GM20431 (cell line): ENCODE measurements around the gene CROCC2.

ENCODE experiments used
- in situ Hi-C: fragments of 300-500 bp; cut with MseI, MboI; formaldehyde crosslinking; loops from one replicate; pipeline ENCODE4 v1.15.0; 2020; ENCODE audit warnings: low sequenced_read_pairs; ENCODE audit not compliant: unreplicated experiment

Gene CROCC2

GRCh38 chr2:240906141-240906910 is at the start of gene CROCC2:
Gene CROCC2, plus strand, starts transcription at chr2:240906336. Its CDS starts 178 bp downstream, at chr2:240906514.
- in situ Hi-C loops, result no loop called here

- in situ Hi-C loops, result no loop called here
Measured at GRCh38 chr2:240857039-240858008, 48.8 kb upstream of the CROCC2 start.

- in situ Hi-C loops, result no loop called here
Measured at GRCh38 chr2:240858321-240858720, 47.8 kb upstream of the CROCC2 start.

- in situ Hi-C loops, result no loop called here
Measured at GRCh38 chr2:240858871-240859270, 47.3 kb upstream of the CROCC2 start.

GRCh38 chr2:240861547-240861946 is 44.6 kb upstream of the CROCC2 start:
- in situ Hi-C loops, result no loop called here

GRCh38 chr2:240864475-240864874 is 41.7 kb upstream of the CROCC2 start:
- in situ Hi-C loops, result no loop called here

GRCh38 chr2:240865391-240865790 is 40.7 kb upstream of the CROCC2 start:
- in situ Hi-C loops, result no loop called here

- in situ Hi-C loops, result no loop called here
Measured at GRCh38 chr2:240868286-240869108, 37.6 kb upstream of the CROCC2 start, which contains the start of gene AGXT. Gene AGXT, plus strand, starts transcription at chr2:240868824. Its CDS starts 42 bp downstream, at chr2:240868866.

- in situ Hi-C loops, result no loop called here
Measured at GRCh38 chr2:240869109-240869955, 36.8 kb upstream of the CROCC2 start.

GRCh38 chr2:240869956-240870875 is 35.9 kb upstream of the CROCC2 start:
- in situ Hi-C loops, result no loop called here

- in situ Hi-C loops, result no loop called here
Measured at GRCh38 chr2:240871071-240871958, 34.8 kb upstream of the CROCC2 start.

- in situ Hi-C loops, result no loop called here
Measured at GRCh38 chr2:240872317-240873097, 33.6 kb upstream of the CROCC2 start.

- in situ Hi-C loops, result no loop called here
Measured at GRCh38 chr2:240873098-240873788, 32.9 kb upstream of the CROCC2 start.

GRCh38 chr2:240873805-240874714 is 32.1 kb upstream of the CROCC2 start:
- in situ Hi-C loops, result no loop called here

- in situ Hi-C loops, result no loop called here
Measured at GRCh38 chr2:240874715-240875227, 31.4 kb upstream of the CROCC2 start.
